SK-N-MC (cell line): ENCODE results near the gene ACTG1.
A peak's percentile ranks its signal among the peaks of the same experiment; 100 is the strongest.

Source experiments
- EZH2 ChIP-seq: fragments of 200-600 bp; sonication (generic); IDR thresholded peaks from one replicate; pipeline ENCODE4 v1.6.1; 2017; ENCODE audit warnings: antibody characterized with exemption
- FOXP2 ChIP-seq: optimal IDR thresholded peaks from 2 replicates; pipeline ENCODE3; 2011; ENCODE audit warnings: mild to moderate bottlenecking, moderate library complexity; ENCODE audit not compliant: insufficient read depth; ENCODE audit errors: extremely low read length, control extremely low read depth
- POLR2AphosphoS5 ChIP-seq: IDR thresholded peaks from 2 replicates; pipeline ENCODE4 v1.6.1; 2012; ENCODE audit warnings: mild to moderate bottlenecking, low read depth, low read length, borderline replicate concordance

DNA sequence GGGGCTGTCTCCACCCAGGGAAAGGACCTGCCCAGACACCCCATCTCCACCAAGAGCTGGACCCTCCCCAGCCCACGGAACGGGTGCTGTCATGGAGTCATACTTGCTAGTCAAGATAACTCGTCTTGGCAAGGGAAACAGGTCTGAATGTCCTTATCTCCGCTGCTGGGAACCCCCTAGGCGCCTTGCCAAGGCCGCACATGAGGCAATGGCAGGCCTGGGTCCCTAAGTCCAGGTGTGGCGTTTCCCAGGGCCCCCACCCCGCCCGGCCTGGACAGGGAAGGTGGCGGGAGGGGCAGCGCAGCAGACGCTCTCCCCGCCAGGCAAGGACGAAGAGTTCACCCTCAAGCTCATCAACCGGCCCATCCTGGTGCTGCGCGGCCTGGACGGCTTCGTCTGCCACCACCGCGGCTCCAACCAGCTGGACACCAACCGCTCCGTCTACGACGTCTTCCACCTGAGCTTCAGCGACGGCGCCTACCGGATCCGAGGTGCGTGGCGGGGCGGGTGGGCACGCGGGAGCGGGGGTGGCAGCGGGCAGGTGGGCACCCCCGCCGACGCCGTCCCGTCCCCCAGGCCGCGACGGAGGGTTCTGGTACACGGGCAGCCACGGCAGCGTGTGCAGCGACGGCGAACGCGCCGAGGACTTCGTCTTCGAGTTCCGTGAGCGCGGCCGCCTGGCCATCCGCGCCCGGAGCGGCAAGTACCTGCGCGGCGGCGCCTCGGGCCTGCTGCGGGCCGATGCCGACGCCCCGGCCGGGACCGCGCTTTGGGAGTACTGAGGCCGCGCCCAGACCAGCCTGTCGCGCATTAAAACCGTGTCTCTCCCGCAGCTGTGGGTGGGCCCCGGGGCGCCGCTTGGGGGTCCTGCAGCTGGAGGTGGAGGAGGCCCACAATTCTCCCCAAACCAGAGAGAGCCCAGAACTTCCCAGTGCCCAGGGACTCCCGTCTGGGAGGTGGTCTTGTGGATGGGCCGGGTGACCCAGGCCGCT lies 24.0 kb upstream of the ACTG1 start:
- no peak for TF ChIP-seq EZH2
- 0 out of 2 replicates have a peak, but pooled peaks have one; percentile 19 for TF ChIP-seq POLR2AphosphoS5
- TF ChIP-seq FOXP2, result no peak
